ENCODE results near the gene OR2M5. TPM values are rescaled to one million over a fixed set of nuclear protein-coding genes. Genes with fewer than 3 reads are reported as not detected.

Gene OR2M5
- total RNA-seq, 2 experiments from 2014 or later: not detected

DNA sequence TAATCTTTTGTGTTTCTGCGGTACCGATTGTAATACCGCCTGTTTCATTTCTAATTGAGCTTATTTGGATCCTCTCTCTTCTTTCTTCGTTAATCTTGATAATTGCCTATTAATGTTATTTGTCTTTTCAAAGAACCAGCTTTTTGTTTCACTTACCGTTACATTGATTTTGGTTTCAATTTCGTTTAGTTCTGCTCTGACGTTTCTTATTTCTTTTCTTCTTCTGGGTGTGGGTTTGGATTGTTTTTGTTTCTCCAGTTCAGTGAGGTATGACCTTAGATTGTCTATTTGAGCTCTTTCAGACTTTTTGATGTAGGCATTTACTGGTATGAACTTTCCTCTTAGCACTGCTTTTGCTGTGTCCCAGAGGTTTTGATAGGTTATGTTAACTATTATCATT is 39.0 kb downstream of the OR2M5 start:
- H3K36me3 Mint-ChIP-seq: no peaks in the 10 kb centered on the region
- H3K4me1 Mint-ChIP-seq: no peaks in the 10 kb centered on the region
- H3K27me3 Mint-ChIP-seq: peaks cover 14% of the 10 kb centered on the region

DNA sequence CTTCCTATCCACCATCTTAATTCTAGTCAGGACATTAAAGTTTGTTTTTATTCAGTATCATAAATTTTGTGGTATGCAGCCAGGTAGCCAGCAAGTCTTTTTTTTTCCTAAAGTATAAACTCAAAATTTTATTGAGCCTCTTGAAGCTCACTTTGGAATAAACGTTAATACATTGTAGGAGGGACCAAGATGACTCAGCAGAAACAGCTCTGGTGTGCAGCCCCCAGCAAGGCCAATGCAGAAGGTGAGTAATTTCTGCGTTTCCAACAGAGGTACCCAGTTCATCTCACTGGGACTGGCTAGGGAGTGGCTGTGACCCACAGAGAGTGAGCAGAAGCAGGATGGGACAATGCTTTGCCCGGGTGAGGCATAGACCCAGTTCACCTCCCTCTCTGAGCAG is 42.4 kb downstream of the OR2M5 start:
- Mint-ChIP-seq H3K36me3 (no peaks in the 10 kb centered on the region), H3K27me3 (peaks cover 11% of the 10 kb centered on the region)

More for the DNA sequence above, 39.0 kb downstream of the OR2M5 start:
- Mint-ChIP-seq H3K4me3 (no peak overlapping the region), H3K9me3 (peaks cover 2% of the 10 kb centered on the region), H3K27ac (no peak overlapping the region)
- DNase-seq: no peak

DNA sequence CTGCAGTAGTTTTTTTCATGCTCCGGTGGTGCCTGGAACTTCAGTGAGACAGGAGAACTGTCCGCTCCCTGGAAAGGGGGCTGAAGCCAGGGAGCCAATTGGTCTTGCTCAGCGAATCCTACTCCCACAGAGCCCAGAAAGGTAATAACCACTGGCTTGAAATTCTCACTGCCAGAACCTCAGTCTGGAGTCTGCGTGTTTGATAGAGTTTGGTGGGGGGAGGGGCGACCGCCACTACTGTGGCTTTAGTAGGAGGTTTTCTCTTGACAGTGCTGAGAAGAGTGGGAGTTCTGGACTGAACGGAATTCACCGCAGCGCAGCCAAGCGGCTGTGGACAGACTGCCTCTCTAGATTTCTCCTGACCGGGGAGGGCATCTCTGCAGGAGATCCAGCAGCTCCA is 44.1 kb downstream of the OR2M5 start:
- Mint-ChIP-seq H3K9me3 (peaks cover 6% of the 10 kb centered on the region), H3K27me3 (peaks cover 11% of the 10 kb centered on the region), H3K36me3 (no peaks in the 10 kb centered on the region), H3K4me3 (no peak overlapping the region), H3K27ac (no peak overlapping the region), H3K4me1 (no peaks in the 10 kb centered on the region)
- no peak for DNase-seq

More for the DNA sequence above, 42.4 kb downstream of the OR2M5 start:
- H3K9me3 Mint-ChIP-seq: peaks cover 5% of the 10 kb centered on the region
- H3K4me1 Mint-ChIP-seq: no peaks in the 10 kb centered on the region
- no peak overlapping the region for H3K27ac Mint-ChIP-seq
- no peak for DNase-seq
- no peak overlapping the region for H3K4me3 Mint-ChIP-seq

DNA sequence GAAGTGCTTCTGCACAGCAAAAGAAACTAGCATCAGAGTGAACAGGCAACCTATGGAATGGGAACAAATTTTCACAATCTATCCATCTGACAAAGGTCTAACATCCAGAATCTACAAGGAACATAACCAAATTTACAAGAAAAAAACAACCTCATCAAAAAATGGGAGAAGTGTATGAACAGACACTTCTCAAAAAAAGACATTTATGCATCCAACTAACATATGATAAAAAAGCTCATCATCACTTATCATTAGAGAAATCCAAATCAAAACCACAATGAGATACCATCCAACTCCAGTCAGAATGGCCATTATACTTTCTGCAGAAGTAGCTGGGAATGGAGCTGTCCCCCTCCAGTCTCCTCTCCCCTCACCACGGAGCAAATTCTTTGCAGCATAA is 49.2 kb downstream of the OR2M5 start:
- no peak for DNase-seq
- H3K9me3 Mint-ChIP-seq: peaks cover 12% of the 10 kb centered on the region
- no peaks in the 10 kb centered on the region for H3K27me3 Mint-ChIP-seq
- no peak overlapping the region for H3K4me3 Mint-ChIP-seq
- no peak overlapping the region for H3K27ac Mint-ChIP-seq
- H3K4me1 Mint-ChIP-seq: no peaks in the 10 kb centered on the region
- H3K36me3 Mint-ChIP-seq: no peaks in the 10 kb centered on the region

Other genes with a start within 250 kb of the OR2M5 start
- gene OR2W3, start 249.6 kb upstream of the OR2M5 start, total RNA-seq: not detected
- gene OR2T8, start 224.9 kb upstream of the OR2M5 start, total RNA-seq: not detected
- not detected for gene OR2AJ1, start 220.3 kb upstream of the OR2M5 start, total RNA-seq
- not detected for gene OR2L8, start 196.3 kb upstream of the OR2M5 start, total RNA-seq
- not detected for gene OR2AK2, start 179.9 kb upstream of the OR2M5 start, total RNA-seq
- not detected for gene OR2L5, start 131.5 kb upstream of the OR2M5 start, total RNA-seq
- gene OR2L2, start 115.1 kb upstream of the OR2M5 start, total RNA-seq: under 1 TPM in 1 of 2 experiments, not detected in 1; 0.06 TPM
- gene OR2L3, start 98.3 kb upstream of the OR2M5 start, total RNA-seq: not detected
- gene OR2L13, start 50.0 kb upstream of the OR2M5 start, total RNA-seq: not detected
- gene OR2M2, start 29.7 kb downstream of the OR2M5 start, total RNA-seq: not detected
- not detected for gene OR2M3, start 52.1 kb downstream of the OR2M5 start, total RNA-seq
- not detected for gene OR2M4, start 86.3 kb downstream of the OR2M5 start, total RNA-seq
- not detected for gene OR2T33, start 132.8 kb downstream of the OR2M5 start, total RNA-seq
- not detected for gene OR2T12, start 158.3 kb downstream of the OR2M5 start, total RNA-seq
- not detected for gene OR2M7, start 179.4 kb downstream of the OR2M5 start, total RNA-seq
- gene OR14C36, start 203.6 kb downstream of the OR2M5 start, total RNA-seq: not detected
- gene OR2T4, start 216.5 kb downstream of the OR2M5 start, total RNA-seq: not detected
- gene OR2T6, start 230.6 kb downstream of the OR2M5 start, total RNA-seq: not detected